ENCODE measurements around the gene SAMD13.

DNA sequence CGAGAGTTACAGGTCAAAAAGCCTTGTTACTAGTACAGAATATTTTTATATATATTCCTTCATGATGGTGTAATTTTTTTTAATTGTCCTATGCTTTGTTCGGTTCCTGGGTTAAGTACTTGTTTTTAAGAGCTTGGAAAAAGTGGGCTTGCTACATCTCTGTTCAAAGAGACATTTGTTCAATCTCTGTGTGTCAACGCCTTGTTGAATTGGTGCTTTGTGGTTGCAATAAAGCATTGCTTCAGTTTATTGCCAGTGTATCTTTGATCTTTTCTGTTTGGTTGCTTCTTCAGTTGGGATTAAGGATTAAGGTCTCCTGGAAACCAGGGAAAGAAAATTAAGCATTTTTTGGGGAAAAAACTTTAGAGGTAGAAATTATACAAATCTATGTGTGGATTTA lies 49.0 kb downstream of the SAMD13 start:
- TF ChIP-seq POLR2A (IDR thresholded peaks at IDR 0.05; ENCODE audit: low read depth, low read length) (no peak), TAF1 (IDR thresholded peaks at IDR 0.05; ENCODE audit: low read depth, low read length) (no peak)
